Nephron progenitor cell (in vitro differentiated cells): Measurements from ENCODE around the gene EDNRA.

ENCODE experiments used
- DNase-seq: peaks from one replicate; pipeline ENCODE4 v3.0.0; 2021
- H3K27ac Mint-ChIP-seq: 2 replicates; pipeline ENCODE4 v1.8.0; 2021; ENCODE audit warnings: mild to moderate bottlenecking, moderate library complexity, mixed read lengths
- H3K27me3 Mint-ChIP-seq: 2 replicates; pipeline ENCODE4 v1.8.0; 2021; ENCODE audit warnings: mild to moderate bottlenecking, low read depth, mixed read lengths; ENCODE audit not compliant: poor library complexity
- H3K36me3 Mint-ChIP-seq: 2 replicates; pipeline ENCODE4 v1.8.0; 2021; ENCODE audit warnings: low read depth, mixed read lengths
- H3K4me1 Mint-ChIP-seq: 2 replicates; pipeline ENCODE4 v1.8.0; 2021; ENCODE audit warnings: mixed read lengths
- H3K4me3 Mint-ChIP-seq: 2 replicates; pipeline ENCODE4 v1.8.0; 2021; ENCODE audit warnings: mild to moderate bottlenecking, moderate library complexity, mixed read lengths
- H3K9me3 Mint-ChIP-seq: 2 replicates; pipeline ENCODE4 v1.8.0; 2021; ENCODE audit warnings: mild to moderate bottlenecking, moderate library complexity, mixed read lengths
- CTCF ChIP-seq: fragments of 200-600 bp; sonication (generic); IDR thresholded peaks from 2 replicates; pipeline ENCODE4 v1.5.0; 2021; ENCODE audit warnings: antibody characterized with exemption

EDNRA gene

DNA sequence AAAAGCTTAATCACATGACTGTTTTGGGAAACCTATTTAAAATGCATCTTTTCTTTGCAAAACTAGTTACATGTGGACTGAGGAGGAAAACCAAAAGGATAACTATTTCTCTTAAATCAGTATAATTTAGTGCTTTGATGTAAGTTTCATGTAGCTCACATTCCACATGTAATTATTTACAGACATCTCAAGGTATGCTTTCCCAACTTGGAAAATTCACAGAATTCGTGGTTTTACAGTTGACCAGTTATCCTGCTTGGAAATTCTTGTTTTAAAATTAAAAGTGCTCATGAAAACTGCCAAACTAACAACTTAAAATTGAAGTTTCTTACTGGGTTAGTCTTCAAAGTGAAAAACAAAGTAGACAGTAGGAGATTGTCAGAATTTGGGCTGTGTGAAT lies 52.4 kb downstream of the EDNRA start:
- H3K27ac Mint-ChIP-seq = no peak overlapping the region
- peaks cover 19% of the 10 kb centered on the region for H3K4me1 Mint-ChIP-seq
- TF ChIP-seq CTCF = no peak
- H3K36me3 Mint-ChIP-seq = no peaks in the 10 kb centered on the region
- H3K4me3 Mint-ChIP-seq = no peak overlapping the region
- H3K27me3 Mint-ChIP-seq = peaks cover 4% of the 10 kb centered on the region
- H3K9me3 Mint-ChIP-seq = no peaks in the 10 kb centered on the region
- DNase-seq = no peak

- no peak overlapping the region for H3K27ac Mint-ChIP-seq
- no peak overlapping the region for H3K4me3 Mint-ChIP-seq
- no peaks in the 10 kb centered on the region for H3K9me3 Mint-ChIP-seq
- no peak for TF ChIP-seq CTCF
- no peaks in the 10 kb centered on the region for H3K27me3 Mint-ChIP-seq
- DNase-seq = no peak
- no peaks in the 10 kb centered on the region for H3K36me3 Mint-ChIP-seq
- H3K4me1 Mint-ChIP-seq = peaks cover 19% of the 10 kb centered on the region
These were observed 54.2 kb downstream of the EDNRA start for GRCh38 chr4:147535124-147535523.

DNA sequence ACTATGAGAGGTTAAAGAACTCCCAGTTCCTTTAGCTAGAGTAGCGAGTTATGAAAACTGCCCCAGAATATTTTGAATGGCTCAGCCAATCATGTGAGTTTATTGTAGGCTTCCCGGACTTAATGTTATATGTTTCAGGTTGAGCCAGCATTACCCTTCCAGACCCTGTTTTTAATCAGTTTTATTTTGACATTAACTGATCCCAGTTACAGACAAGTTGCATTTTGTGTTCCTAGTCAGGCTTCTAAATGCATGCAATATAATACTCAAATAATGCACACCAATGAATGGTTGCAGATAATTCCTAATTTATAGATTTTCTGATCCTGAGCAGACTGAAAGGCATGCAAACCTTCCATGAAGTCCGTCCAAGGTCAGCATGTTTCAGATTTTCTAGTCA lies 57.8 kb downstream of the EDNRA start:
- no peak for DNase-seq
- Mint-ChIP-seq H3K4me3 (no peak overlapping the region), H3K27me3 (peaks cover 4% of the 10 kb centered on the region), H3K4me1 (peaks cover 19% of the 10 kb centered on the region), H3K36me3 (peaks cover 5% of the 10 kb centered on the region), H3K27ac (no peak overlapping the region), H3K9me3 (no peaks in the 10 kb centered on the region)
- no peak for TF ChIP-seq CTCF

DNA sequence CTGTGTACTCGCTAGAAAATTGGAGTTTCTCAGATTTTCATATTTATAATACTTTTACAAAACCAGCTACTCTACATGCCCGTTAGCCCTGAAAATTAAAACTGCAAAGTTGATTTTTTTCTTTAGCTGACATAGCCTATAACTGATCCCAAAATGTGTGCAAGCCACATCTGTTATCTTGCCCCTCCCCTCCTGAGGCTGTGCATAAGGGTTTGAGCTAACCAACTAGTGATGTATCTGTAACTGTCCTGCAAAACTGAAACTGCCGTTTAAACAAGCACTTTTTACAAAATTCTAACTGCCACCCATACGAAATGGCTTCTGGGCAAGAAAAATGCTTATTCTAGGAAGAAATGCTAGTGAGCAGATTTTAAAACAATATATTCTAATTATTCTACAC lies 59.1 kb downstream of the EDNRA start:
- no peak for DNase-seq
- Mint-ChIP-seq H3K4me1 (peaks cover 9% of the 10 kb centered on the region), H3K9me3 (no peaks in the 10 kb centered on the region), H3K27me3 (peaks cover 4% of the 10 kb centered on the region), H3K27ac (no peak overlapping the region), H3K36me3 (peaks cover 5% of the 10 kb centered on the region), H3K4me3 (no peak overlapping the region)
- TF ChIP-seq CTCF = no peak

DNA sequence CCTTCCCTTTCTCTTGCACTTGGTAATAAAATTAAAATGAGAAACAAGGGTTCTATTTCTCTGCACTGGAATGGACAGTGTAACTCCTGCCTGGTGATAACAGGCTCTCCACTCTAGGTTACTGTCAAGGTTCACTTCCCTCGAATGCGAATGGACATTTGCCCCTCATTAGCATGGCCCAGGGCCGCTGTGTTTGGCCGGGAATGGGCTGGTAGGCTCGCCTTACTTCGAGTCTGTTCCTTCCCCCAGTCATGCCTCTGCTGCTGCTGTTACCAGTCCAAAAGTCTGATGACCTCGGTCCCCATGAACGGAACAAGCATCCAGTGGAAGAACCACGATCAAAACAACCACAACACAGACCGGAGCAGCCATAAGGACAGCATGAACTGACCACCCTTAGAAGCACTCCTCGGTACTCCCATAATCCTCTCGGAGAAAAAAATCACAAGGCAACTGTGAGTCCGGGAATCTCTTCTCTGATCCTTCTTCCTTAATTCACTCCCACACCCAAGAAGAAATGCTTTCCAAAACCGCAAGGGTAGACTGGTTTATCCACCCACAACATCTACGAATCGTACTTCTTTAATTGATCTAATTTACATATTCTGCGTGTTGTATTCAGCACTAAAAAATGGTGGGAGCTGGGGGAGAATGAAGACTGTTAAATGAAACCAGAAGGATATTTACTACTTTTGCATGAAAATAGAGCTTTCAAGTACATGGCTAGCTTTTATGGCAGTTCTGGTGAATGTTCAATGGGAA lies 61.5 kb downstream of the EDNRA start:
- TF ChIP-seq CTCF = no peak

GRCh38 chr4:147543034-147543433 lies 62.1 kb downstream of the EDNRA start:
- no peak for TF ChIP-seq CTCF
- Mint-ChIP-seq H3K9me3 (no peaks in the 10 kb centered on the region), H3K4me1 (no peaks in the 10 kb centered on the region)

More for the DNA sequence above, 61.5 kb downstream of the EDNRA start:
- H3K27ac Mint-ChIP-seq = no peak overlapping the region
- peaks cover 5% of the 10 kb centered on the region for H3K36me3 Mint-ChIP-seq
- H3K4me3 Mint-ChIP-seq = no peak overlapping the region
- DNase-seq = no peak
- H3K27me3 Mint-ChIP-seq = peaks cover 4% of the 10 kb centered on the region
- H3K9me3 Mint-ChIP-seq = no peaks in the 10 kb centered on the region
- no peaks in the 10 kb centered on the region for H3K4me1 Mint-ChIP-seq

More at GRCh38 chr4:147543034-147543433, 62.1 kb downstream of the EDNRA start:
- H3K27ac Mint-ChIP-seq = no peak overlapping the region
- no peak for DNase-seq
- H3K27me3 Mint-ChIP-seq = peaks cover 4% of the 10 kb centered on the region
- H3K4me3 Mint-ChIP-seq = no peak overlapping the region
- peaks cover 5% of the 10 kb centered on the region for H3K36me3 Mint-ChIP-seq
